ENCODE results near the gene FOXE3.

The FOXE3 gene

DNA sequence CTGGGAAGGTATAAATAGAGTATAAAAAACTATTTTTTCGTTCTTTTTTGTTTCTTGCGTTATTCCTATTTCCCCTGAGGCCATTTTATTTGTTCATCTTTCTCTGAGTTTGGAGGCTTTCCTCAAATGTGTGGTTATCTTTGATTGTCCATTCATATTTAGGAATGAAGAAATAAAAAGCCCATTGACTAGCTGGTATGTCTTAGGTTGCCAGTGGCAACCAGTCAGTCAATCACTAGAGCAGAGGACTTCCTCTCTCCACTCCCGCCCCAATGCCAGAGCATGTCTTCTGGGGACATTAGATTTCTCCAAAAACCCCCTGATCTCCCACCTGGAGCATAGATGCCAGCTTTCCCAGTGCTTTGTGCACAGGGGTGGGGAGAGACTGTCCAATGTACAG lies 20.7 kb upstream of the FOXE3 start:
- Mint-ChIP-seq H3K9me3 (no peaks in the 10 kb centered on the region), H3K27me3 (peaks cover 53% of the 10 kb centered on the region), H3K4me3 (no peak overlapping the region), H3K4me1 (no peaks in the 10 kb centered on the region), H3K27ac (no peak overlapping the region), H3K36me3 (no peaks in the 10 kb centered on the region)
- ATAC-seq: no peak

DNA sequence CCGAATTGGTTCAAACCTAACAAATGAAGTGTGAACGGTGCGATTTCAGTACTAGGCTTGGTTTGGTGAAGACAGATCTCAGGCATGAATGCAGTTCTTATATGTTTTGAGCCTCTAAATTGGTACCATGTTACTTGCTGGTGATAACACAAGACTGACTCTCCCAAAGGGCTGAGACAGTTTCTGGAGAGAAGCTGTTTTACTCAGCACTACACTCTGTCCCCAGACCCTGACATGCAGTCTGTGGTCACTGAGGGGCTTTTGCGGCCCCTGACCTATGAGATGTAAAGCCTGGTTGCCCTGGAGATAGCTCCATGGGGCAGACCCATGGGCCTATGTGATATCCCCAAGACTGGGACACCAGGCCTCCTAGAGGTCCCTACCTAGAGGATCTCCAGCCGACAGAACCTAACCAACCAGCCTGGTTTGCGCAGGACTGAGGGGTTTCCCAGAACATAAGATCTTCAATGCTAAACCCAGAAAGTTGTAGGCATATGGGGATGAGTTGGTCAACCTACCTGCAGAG lies 19.4 kb upstream of the FOXE3 start:
- Mint-ChIP-seq H3K9me3 (no peaks in the 10 kb centered on the region), H3K4me1 (no peaks in the 10 kb centered on the region), H3K4me3 (no peak overlapping the region), H3K27ac (no peak overlapping the region), H3K36me3 (no peaks in the 10 kb centered on the region), H3K27me3 (peaks cover 61% of the 10 kb centered on the region)
- no peak for ATAC-seq

GRCh38 chr1:47399138-47399845 lies 16.8 kb upstream of the FOXE3 start:
- ATAC-seq: peak; percentile 72
- Mint-ChIP-seq H3K9me3 (no peaks in the 10 kb centered on the region), H3K27me3 (peaks cover 53% of the 10 kb centered on the region), H3K4me3 (no peak overlapping the region), H3K4me1 (no peaks in the 10 kb centered on the region), H3K36me3 (no peaks in the 10 kb centered on the region), H3K27ac (no peak overlapping the region)

DNA sequence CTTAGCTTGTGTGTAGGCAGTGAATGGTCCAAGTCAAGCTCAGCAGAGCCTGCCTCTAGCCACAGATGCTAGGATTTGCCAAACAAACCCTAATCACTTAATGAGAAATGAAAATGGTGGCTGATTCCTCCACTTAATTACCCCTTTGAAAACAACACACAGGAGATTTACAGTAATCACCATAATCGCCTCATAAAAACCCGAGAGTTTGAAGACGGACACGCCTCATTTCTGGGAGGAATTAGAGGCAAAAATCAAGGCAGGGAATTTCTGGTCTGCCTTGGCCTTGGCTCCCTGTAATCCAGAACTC lies 16.3 kb upstream of the FOXE3 start:
- H3K9me3 Mint-ChIP-seq: no peaks in the 10 kb centered on the region
- H3K4me3 Mint-ChIP-seq: no peak overlapping the region
- ATAC-seq: no peak
- H3K4me1 Mint-ChIP-seq: no peaks in the 10 kb centered on the region
- H3K27ac Mint-ChIP-seq: no peak overlapping the region
- peaks cover 53% of the 10 kb centered on the region for H3K27me3 Mint-ChIP-seq
- H3K36me3 Mint-ChIP-seq: no peaks in the 10 kb centered on the region

- Mint-ChIP-seq H3K4me1 (no peaks in the 10 kb centered on the region), H3K9me3 (no peaks in the 10 kb centered on the region), H3K27ac (no peak overlapping the region), H3K4me3 (no peak overlapping the region), H3K36me3 (no peaks in the 10 kb centered on the region), H3K27me3 (peaks cover 48% of the 10 kb centered on the region)
- no peak for ATAC-seq
These were observed 14.3 kb upstream of the FOXE3 start for GRCh38 chr1:47401761-47402160.

DNA sequence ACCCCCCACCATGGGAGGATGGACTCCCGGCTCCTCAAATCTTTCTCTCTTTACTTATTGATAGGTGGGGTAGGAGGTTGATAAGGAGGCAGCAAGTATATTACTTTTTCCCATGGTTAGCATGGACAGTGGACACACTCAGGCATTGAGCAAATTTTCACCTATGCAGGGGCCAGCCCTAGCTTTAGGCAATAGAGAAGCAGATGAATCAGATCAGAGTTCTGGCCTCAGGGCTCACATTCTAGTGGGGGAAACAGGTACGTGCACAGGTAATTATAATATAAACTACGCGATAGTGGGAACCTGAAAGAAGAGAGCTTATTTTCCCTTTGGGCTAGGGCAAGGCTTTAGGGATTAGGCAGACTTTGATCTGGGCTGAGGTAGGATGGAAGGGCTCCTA lies 13.5 kb upstream of the FOXE3 start:
- Mint-ChIP-seq H3K27ac (no peak overlapping the region), H3K27me3 (peaks cover 41% of the 10 kb centered on the region), H3K4me1 (no peaks in the 10 kb centered on the region), H3K9me3 (no peaks in the 10 kb centered on the region), H3K36me3 (no peaks in the 10 kb centered on the region), H3K4me3 (no peak overlapping the region)
- no peak for ATAC-seq

DNA sequence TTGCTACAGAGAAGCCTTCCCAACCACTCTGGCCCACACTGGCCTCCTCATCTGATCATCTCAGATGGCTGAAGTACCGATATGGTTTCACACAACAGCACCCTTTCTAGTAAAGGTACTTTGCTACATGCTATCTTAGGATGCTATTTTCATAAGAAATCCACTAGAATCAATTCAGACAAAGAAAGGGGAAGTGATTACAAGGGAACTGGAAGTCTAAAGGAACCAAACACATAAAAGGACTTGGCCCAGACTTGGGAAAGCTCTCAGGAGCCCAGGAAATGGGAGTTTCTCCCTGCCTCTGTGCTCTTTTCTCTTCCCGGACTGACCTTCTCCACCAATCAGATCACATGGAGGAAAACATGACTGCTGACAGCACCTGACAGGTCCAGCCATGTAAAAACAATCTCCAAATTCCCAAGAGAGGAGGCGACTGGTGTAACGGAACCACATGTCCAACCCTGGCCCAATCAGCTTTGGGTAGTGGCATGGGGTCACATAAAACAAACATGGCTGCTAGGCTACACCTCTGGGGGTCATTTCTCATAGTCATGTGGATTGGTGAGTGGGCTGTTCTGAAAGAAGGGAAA lies 12.7 kb upstream of the FOXE3 start:
- no peak overlapping the region for H3K4me3 Mint-ChIP-seq

DNA sequence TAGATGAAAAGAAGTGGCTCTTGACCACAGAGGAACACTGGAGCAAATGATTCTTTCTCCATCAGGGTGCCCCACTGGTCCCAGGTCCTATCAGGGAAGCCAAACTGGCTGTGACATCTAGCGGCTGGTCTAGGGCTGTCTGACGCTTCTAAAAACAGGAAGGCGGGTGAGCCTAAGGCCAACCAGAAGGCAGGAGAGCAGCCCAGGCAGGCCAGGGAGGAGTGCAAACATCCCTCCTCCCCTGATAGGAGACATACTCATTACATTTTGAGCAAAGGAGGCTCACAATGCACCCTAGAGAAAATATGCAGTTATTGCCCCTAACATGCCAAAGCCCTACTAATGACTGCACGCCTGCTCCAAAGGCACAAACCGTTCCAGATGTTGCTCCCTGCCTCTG lies 10.4 kb upstream of the FOXE3 start:
- Mint-ChIP-seq H3K36me3 (no peaks in the 10 kb centered on the region), H3K27ac (no peak overlapping the region), H3K27me3 (peaks cover 51% of the 10 kb centered on the region), H3K4me1 (no peaks in the 10 kb centered on the region), H3K9me3 (no peaks in the 10 kb centered on the region), H3K4me3 (no peak overlapping the region)
- peak; percentile 39 for ATAC-seq

More for the DNA sequence above, 12.7 kb upstream of the FOXE3 start:
- Mint-ChIP-seq H3K9me3 (no peaks in the 10 kb centered on the region), H3K27me3 (peaks cover 39% of the 10 kb centered on the region), H3K4me1 (no peaks in the 10 kb centered on the region), H3K27ac (no peak overlapping the region), H3K36me3 (no peaks in the 10 kb centered on the region)
- no peak for ATAC-seq

DNA sequence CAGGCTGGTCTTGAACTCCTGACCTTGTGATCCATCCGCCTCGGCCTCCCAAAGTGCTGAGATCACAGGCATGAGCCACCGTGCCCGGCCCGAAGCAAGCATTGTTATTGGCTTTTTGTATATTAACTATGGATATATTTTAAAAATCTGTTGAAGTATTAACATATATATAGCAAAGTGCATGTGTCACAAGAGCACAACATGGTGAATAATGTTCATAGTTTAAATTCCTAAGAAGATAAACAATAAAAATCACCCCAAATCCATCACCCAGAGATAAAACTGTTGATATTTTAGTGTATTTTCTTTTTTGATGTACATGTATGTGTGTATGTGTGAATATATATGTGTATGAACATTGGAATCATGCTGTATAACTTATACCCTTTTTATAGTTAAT lies 9.1 kb upstream of the FOXE3 start:
- no peak for ATAC-seq
- H3K27me3 Mint-ChIP-seq: peaks cover 42% of the 10 kb centered on the region
- H3K9me3 Mint-ChIP-seq: no peaks in the 10 kb centered on the region
- no peaks in the 10 kb centered on the region for H3K36me3 Mint-ChIP-seq
- no peak overlapping the region for H3K27ac Mint-ChIP-seq
- no peaks in the 10 kb centered on the region for H3K4me1 Mint-ChIP-seq
- no peak overlapping the region for H3K4me3 Mint-ChIP-seq

DNA sequence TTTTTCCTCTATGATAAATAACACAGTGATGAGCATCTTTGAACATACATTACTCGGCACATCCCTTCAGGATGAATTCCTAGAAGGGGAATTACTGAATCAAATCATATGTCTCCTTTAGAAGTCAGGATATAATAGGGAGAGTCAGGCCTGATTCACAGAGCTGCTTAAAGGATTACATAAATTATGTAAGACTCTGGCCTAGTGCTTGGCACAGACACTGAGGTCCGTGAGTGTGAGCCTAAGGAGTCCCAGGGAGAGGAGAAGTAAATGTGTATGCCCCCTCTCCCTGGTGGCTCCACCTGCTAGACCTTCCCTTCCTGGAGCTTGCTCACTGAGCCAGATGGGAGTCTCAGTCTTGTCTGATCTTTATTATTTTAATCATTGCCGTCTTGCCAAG lies 8.6 kb upstream of the FOXE3 start:
- no peak for ATAC-seq

DNA sequence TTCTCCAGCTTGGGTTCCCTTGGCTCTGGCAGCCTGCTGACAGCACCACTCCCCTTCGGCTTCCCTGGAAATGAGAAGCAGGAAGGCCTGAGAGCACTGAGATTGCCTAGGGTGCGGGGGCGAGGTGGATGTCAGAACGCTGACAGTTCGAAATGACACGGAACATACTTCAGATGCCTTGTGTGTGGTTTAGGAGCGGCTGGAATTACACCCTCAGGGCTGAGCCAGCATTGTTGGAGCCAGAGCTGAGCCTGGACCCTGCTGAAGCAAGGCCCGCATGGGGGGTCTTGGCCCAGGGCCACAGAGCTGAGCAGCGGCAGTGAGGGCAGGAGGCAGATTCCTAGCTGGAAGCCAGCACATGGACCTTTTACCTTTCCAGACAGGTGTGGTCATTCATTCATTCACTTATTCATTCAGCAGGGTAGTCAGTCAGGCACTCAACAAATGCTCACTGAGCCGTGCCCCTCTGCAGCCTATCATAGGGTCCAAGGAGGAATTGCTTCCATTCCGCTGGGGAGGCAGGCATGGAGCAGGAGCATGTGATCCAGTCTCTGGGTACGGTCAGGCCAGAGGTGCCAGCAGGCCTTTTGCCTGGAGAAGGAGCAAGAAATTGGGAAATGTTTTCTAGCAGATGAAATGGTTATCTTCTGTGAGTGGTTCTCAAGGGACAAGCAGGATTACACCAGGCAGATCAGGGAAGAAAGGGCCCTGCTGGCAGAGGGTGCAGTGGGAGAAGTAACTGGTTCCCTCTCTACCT lies 6.6 kb upstream of the FOXE3 start:
- no peak overlapping the region for H3K4me3 Mint-ChIP-seq
- H3K27me3 Mint-ChIP-seq: peaks cover 38% of the 10 kb centered on the region
- H3K27ac Mint-ChIP-seq: no peak overlapping the region
- no peaks in the 10 kb centered on the region for H3K36me3 Mint-ChIP-seq
- no peaks in the 10 kb centered on the region for H3K9me3 Mint-ChIP-seq
- no peak for ATAC-seq
- no peaks in the 10 kb centered on the region for H3K4me1 Mint-ChIP-seq

More for the DNA sequence above, 8.6 kb upstream of the FOXE3 start:
- no peaks in the 10 kb centered on the region for H3K9me3 Mint-ChIP-seq
- H3K4me3 Mint-ChIP-seq: no peak overlapping the region
- no peaks in the 10 kb centered on the region for H3K4me1 Mint-ChIP-seq
- no peak overlapping the region for H3K27ac Mint-ChIP-seq
- peaks cover 36% of the 10 kb centered on the region for H3K27me3 Mint-ChIP-seq
- no peaks in the 10 kb centered on the region for H3K36me3 Mint-ChIP-seq

DNA sequence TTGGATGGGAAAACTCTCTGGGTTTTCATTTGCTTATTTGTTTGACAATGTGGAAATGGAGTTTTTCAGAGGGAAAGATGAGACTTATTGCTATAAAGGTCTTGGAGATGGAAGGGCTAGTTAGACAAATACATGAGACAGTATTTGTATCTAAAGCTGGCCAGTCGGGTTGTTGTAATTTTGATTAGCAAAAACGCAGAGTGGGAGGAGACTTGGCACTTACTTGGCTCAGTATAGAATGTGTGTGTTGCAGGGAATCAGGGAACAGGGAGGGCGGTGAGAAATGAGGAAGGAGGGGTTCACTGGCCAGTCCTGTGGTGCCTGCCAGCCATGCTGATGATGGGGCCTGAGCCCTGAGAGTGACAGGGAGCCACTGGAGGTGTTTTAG lies 6.0 kb upstream of the FOXE3 start:
- ATAC-seq: no peak
- Mint-ChIP-seq H3K27ac (no peak overlapping the region), H3K9me3 (no peaks in the 10 kb centered on the region), H3K4me1 (no peaks in the 10 kb centered on the region), H3K27me3 (peaks cover 36% of the 10 kb centered on the region), H3K36me3 (no peaks in the 10 kb centered on the region), H3K4me3 (no peak overlapping the region)

GRCh38 chr1:47411436-47411835 lies 4.6 kb upstream of the FOXE3 start:
- no peaks in the 10 kb centered on the region for H3K4me1 Mint-ChIP-seq
- no peaks in the 10 kb centered on the region for H3K36me3 Mint-ChIP-seq
- ATAC-seq: no peak
- no peak overlapping the region for H3K27ac Mint-ChIP-seq
- peaks cover 45% of the 10 kb centered on the region for H3K27me3 Mint-ChIP-seq
- no peak overlapping the region for H3K4me3 Mint-ChIP-seq
- no peaks in the 10 kb centered on the region for H3K9me3 Mint-ChIP-seq

DNA sequence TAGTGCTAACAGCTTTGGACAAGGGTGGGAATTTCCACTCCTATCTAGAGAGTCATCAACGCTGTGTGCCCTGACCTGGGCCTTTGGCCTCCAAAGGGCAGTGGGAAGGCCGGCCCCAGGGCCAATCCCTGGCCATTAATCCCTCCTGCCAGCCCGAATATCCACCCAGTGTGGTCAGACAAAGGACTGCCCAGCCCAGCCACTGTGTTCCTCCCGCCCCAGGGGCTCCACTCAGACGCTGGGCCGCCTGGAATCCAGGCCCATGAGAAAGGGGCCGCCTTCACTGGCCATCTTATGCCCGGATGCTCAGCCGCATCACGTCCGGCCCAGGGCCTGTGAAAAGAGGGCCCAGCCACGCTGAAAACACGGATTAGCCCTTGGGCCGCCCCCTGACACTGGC lies 3.6 kb upstream of the FOXE3 start:
- ATAC-seq: no peak
- H3K27me3 Mint-ChIP-seq: peaks cover 51% of the 10 kb centered on the region
- H3K27ac Mint-ChIP-seq: no peak overlapping the region
- H3K9me3 Mint-ChIP-seq: no peaks in the 10 kb centered on the region
- H3K36me3 Mint-ChIP-seq: no peaks in the 10 kb centered on the region
- no peak overlapping the region for H3K4me3 Mint-ChIP-seq
- peaks cover 3% of the 10 kb centered on the region for H3K4me1 Mint-ChIP-seq

GRCh38 chr1:47416319-47417169 lies 459 bp downstream of the FOXE3 start:
- Mint-ChIP-seq H3K27me3 (peaks cover 68% of the 10 kb centered on the region), H3K4me1 (peaks cover 6% of the 10 kb centered on the region), H3K36me3 (no peaks in the 10 kb centered on the region), H3K4me3 (peak overlapping the region; percentile 35), H3K27ac (no peak overlapping the region), H3K9me3 (no peaks in the 10 kb centered on the region)
- no peak for ATAC-seq
